Epithelial cell of alveolus of lung (primary cell): ENCODE data around the gene SLC2A1. TPM values are rescaled to one million over a fixed set of nuclear protein-coding genes. Genes with fewer than 3 reads are reported as not detected.

Experiments
- total RNA-seq: library from RNA; depleted of rRNA; stranded (reverse); fragments of >200 nt; gene quantifications from 2 replicates; pipeline ENCODE4 v1.2.1, GENCODE V29; 2015

SLC2A1 gene
- 164 and 255 TPM in 2 replicates for total RNA-seq

DNA sequence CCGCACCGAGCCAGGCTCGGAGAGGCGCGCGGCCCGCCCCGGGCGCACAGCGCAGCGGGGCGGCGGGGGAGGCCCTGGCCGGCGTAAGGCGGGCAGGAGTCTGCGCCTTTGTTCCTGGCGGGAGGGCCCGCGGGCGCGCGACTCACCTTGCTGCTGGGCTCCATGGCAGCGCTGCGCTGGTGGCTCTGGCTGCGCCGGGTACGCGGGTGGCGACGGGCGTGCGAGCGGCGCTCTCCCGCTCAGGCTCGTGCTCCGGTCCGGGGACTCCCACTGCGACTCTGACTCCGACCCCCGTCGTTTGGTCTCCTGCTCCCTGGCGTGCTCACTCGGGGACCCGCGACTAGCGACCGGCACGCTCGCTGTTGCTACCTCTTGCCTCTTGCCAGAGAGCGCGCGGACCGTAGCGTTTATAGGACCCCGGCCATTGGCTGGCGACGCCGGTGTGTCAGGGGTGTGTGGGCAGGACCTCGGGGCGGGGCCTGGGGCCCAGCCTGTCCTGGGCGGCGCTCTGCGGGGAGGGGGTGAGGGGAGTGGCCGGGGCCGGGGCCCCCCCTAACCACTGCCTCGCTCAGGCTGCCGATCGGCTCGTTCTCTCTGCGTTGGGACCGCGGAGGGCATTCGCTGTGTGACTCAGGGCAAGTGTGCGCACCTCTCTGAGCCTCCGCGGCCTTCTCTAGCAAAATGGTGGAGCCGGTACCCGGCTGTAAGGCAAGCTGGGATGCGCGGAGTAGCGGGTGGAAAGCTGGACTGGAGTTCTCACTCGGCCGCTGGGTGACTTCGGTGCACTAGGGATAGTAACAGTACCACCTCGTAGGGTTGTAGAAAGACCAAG is at the start of gene SLC2A1:
Gene SLC2A1, minus strand, starts transcription at position 381 of the 832 bp plus-strand sequence. Its CDS starts 217 bp downstream, at position 164.

Other genes starting within 250 kb of the SLC2A1 start
- 1.6 TPM in 1 of 2 replicates, not detected in the other for gene CLDN19, start 218.6 kb downstream of the SLC2A1 start, total RNA-seq
- gene P3H1, start 191.8 kb downstream of the SLC2A1 start, total RNA-seq = 182 and 193 TPM in 2 replicates
- 1.7 and 2.5 TPM in 2 replicates for gene C1orf50, start 191.6 kb downstream of the SLC2A1 start, total RNA-seq
- 0.32 TPM in 1 of 2 replicates, not detected in the other for gene TMEM269, start 173.9 kb downstream of the SLC2A1 start, total RNA-seq
- 8.7 and 11.7 TPM in 2 replicates for gene ERMAP, start 141.7 kb downstream of the SLC2A1 start, total RNA-seq
- gene SVBP, start 141.5 kb downstream of the SLC2A1 start, total RNA-seq = 19.5 and 23.7 TPM in 2 replicates
- 6.5 and 8.7 TPM in 2 replicates for gene ZNF691, start 112.3 kb downstream of the SLC2A1 start, total RNA-seq
- 29.1 and 73.8 TPM in 2 replicates for gene EBNA1BP2, start 213.4 kb upstream of the SLC2A1 start, total RNA-seq
- under 0.01 TPM in 1 of 2 replicates, not detected in the other for gene CFAP57, start 213.5 kb upstream of the SLC2A1 start, total RNA-seq